G401.6 (cell line): Measurements from ENCODE around the gene ZNF558.
"Not testable (repeated sequence)": the region's sequence is repeated elsewhere in the genome, so short reads cannot be mapped to it uniquely, and the experiment has no call there.

Source experiments
- FAIRE-seq: peaks from 2 replicates; lab custom pipeline; 2012; peaks lifted over from hg19 to GRCh38; lab: Jason Lieb, UNC

ZNF558 gene

DNA sequence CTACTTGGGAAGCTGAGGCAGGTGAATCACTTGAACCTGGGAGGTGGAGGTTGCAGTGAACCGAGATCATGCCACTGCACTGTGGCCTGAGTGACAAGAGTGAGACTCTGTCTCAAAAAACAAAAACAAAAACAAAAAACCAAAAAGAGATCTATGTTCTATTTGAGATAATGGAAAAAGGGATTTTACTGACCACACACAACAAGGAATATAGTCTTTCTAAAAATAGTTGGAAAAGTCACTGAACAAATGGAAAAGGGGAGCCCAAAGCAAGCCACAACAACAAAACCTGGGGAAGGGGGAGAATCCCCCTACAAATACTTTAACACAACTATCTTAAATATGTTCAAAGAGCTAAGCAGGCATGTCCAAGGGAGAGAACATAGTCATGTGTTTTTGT is 37.3 kb downstream of the ZNF558 start:
- no peak for FAIRE-seq

DNA sequence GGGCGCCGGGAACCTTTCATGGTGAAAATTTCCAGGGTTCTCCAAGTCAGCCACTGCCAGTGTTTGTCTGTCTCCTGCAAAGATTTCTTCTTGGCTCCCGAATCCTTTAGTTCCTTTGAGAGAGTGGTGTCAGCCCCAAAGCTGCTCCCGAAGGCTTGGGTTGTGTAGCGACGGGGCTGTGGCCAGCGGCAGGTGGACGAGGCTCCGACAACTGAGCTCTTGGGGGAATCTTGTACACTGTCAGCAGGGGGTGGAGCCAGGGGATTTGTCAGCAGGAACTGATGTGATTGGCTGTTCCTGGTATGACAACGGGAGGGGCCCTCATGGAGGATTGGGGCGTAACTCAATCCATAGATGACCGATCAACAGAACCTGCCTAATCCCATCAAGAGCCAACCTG is 58.5 kb downstream of the ZNF558 start:
- not testable (repeated sequence) for FAIRE-seq

DNA sequence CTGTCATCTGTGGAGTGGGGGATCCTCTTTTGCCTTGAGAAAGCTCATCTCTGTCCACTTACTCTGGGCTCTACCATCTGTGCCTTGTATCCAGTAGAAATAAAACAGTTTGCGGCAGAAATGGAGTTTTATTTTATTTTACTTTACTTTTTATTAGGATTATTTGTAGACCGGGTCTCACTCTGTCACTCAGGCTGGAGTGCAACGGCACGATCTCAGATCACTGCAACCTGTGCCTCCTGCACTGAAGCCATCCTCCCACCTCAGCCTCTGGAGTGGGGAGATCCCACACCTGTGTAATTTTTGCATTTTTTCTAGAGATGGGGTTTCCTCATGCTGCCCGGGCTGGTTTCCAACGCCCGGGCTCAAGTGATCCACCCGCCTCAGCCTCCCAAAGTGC is 62.8 kb downstream of the ZNF558 start:
- FAIRE-seq: not testable (repeated sequence)

DNA sequence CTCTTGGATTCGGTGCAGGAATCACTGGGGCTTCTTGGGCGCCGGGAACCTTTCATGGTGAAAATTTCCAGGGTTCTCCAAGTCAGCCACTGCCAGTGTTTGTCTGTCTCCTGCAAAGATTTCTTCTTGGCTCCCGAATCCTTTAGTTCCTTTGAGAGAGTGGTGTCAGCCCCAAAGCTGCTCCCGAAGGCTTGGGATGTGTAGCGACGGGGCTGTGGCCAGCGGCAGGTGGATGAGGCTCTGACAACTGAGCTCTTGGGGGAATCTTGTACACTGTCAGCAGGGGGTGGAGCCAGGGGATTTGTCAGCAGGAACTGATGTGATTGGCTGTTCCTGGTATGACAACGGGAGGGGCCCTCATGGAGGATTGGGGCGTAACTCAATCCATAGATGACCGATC is 64.8 kb downstream of the ZNF558 start:
- not testable (repeated sequence) for FAIRE-seq
